IPS-15b (cell line): ENCODE measurements around the gene KIF13A.

Experiments used
- H3K27me3 ChIP-seq: one replicate; pipeline ENCODE4 v1.6.1; 2013; ENCODE audit warnings: low read length; ENCODE audit not compliant: control insufficient read depth, insufficient read depth
- H3K36me3 ChIP-seq: one replicate; pipeline ENCODE4 v1.6.1; 2013; ENCODE audit warnings: low read length; ENCODE audit not compliant: control insufficient read depth, insufficient read depth
- H3K4me1 ChIP-seq: one replicate; pipeline ENCODE4 v1.6.1; 2013; ENCODE audit warnings: mild to moderate bottlenecking, low read length; ENCODE audit not compliant: control insufficient read depth, insufficient read depth
- H3K4me3 ChIP-seq: one replicate; pipeline ENCODE4 v1.5.1; 2013; ENCODE audit warnings: low read depth, low read length
- H3K9ac ChIP-seq: one replicate; pipeline ENCODE4 v1.6.1; 2013; ENCODE audit warnings: low read depth, mild to moderate bottlenecking, low read length
- H3K9me3 ChIP-seq: one replicate; pipeline ENCODE4 v1.6.1; 2013; ENCODE audit warnings: mild to moderate bottlenecking, low read length; ENCODE audit not compliant: control insufficient read depth, insufficient read depth

KIF13A gene

DNA sequence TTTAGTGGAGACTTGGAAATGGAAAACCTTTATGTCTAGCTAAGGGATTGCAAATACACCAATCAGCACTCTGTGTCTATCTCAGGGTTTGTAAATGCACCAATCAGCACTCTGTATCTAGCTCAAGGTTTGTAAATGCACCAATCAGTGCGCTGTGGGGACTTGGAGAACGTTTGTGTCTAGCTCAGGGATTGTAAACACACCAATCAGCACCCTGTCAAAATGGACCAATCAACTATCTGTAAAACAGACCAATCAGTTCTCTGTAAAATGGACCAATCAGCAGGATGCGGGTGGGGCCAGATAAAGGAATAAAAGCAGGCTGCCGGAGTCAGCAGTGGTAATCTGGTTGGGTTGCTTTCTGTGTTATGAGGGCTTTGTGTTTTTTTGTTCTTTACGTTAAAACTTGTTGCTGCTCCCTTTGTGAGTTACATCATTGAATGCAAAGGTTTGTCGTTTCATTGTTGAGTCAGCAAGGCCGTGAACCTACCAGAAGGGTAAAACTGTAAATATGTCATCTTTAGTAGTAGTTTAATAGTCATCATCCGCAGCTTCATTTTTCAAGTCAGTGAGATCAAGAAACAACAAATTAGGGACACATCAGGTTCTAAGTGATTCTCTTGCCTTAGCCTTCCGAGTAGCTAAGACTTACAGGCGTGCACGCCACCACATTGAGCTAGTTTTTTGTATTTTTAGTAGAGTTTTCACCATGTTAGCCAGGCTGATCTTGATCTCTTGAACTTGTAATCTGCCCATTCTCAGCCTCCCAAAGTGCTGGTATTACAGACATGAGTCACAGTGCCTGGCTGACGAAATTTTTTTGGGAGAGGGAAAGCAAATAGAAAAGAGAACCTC lies 258.0 kb downstream of the KIF13A start:
- Histone ChIP-seq H3K27me3 (no peaks in the 10 kb centered on the region), H3K4me3 (no peak overlapping the region), H3K9ac (no peak overlapping the region)

DNA sequence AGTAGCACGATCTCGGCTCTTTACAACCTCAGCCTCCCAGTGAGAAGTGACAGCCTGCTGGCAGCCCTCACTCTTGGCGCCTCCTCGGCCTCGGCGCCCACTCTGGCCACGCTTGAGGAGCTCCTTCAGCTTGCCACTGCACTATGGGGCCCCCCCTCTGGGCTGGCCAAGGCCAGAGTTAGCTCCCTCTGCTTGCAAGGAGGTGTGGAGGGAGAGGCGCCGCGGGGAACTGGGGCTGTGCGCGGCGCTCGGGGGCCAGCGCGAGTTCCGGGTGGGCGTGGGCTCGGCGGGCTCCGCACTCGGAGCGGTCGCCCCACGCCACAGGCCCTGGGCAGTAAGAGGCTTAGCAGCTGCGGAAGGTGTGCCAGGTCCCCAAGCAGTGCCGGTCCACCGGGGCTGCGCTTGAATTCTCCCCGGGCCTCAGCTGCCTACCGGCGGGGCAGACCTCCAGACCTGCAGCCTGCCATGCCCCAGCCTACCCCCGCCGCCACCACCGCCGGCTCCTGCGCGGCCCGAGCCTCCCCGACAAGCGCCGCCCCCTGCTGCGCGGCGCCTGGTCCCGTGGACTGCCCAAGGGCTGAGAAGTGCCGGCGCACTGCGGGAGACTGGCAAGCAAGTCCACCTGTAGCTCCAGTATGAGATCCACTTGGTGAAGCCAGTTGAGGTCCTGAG lies 258.7 kb downstream of the KIF13A start:
- Histone ChIP-seq H3K4me1 (peaks cover 3% of the 10 kb centered on the region), H3K9ac (no peak overlapping the region), H3K27me3 (no peaks in the 10 kb centered on the region), H3K36me3 (no peaks in the 10 kb centered on the region), H3K9me3 (no peaks in the 10 kb centered on the region), H3K4me3 (no peak overlapping the region)

More for the DNA sequence above, 258.0 kb downstream of the KIF13A start:
- Histone ChIP-seq H3K4me1 (peaks cover 3% of the 10 kb centered on the region), H3K9me3 (no peaks in the 10 kb centered on the region), H3K36me3 (no peaks in the 10 kb centered on the region)

GRCh38 chr6:17725083-17725482 lies 262.4 kb downstream of the KIF13A start:
- Histone ChIP-seq H3K4me3 (no peak overlapping the region), H3K9ac (no peak overlapping the region), H3K36me3 (no peaks in the 10 kb centered on the region), H3K4me1 (peaks cover 3% of the 10 kb centered on the region), H3K9me3 (no peaks in the 10 kb centered on the region), H3K27me3 (no peaks in the 10 kb centered on the region)

DNA sequence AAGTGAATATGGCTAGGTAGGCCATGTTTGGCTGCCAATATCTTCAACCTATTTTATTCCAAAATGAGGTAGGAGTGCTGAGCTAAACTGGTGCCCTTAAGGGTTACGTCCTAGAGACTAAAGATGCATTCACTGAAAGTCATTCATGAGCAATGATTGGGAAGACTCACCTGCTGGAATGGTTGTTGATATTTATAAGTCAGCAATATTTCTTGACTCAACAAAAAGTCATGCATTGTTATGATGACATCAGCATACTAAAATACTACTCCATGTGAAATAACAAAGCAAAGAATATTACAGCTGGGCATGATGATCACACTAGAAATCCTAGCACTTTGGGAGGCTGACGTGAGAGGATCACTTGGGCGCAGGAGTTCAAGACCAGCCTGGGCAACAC lies 263.1 kb downstream of the KIF13A start:
- Histone ChIP-seq H3K9me3 (no peaks in the 10 kb centered on the region), H3K36me3 (no peaks in the 10 kb centered on the region), H3K9ac (no peak overlapping the region), H3K27me3 (no peaks in the 10 kb centered on the region), H3K4me1 (peaks cover 3% of the 10 kb centered on the region), H3K4me3 (no peak overlapping the region)

GRCh38 chr6:17721671-17722070 lies 265.8 kb downstream of the KIF13A start:
- no peaks in the 10 kb centered on the region for H3K36me3 ChIP-seq
- peaks cover 3% of the 10 kb centered on the region for H3K4me1 ChIP-seq
- H3K4me3 ChIP-seq = no peak overlapping the region
- H3K27me3 ChIP-seq = no peaks in the 10 kb centered on the region
- no peaks in the 10 kb centered on the region for H3K9me3 ChIP-seq
- no peak overlapping the region for H3K9ac ChIP-seq

DNA sequence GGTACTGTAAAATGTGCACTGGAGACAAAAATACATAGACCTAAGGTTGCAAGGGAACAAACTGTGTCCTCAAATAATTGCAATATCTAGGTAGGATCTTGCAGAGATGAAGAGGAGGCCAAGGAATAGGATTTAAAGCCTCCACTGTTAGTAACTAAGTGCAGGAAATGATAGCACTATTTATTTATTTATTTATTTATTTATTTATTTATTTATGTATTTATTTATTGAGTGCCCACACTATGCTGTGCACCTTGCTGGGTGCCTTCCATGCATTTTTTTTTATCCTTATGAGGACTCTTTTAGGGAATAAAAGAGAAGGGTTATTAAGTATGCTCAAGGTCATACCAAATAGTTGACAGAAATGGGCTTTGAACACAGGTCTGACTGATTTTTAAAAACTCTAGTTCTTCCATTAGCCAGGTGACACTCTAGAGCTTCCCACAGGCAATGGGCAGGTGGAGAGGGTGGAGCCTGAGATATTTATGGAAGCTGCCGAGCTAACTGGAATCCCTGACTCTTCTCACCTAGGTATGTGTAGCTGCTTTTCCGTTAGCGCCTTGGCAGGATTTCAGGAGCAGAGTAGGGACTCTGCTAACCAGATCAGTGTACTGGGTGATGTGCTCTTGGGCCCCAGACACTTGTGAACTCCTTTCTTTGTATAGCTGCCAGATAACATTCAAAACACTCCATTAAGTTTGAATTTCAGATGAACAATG lies 268.0 kb downstream of the KIF13A start:
- H3K4me1 ChIP-seq = no peaks in the 10 kb centered on the region
- no peak overlapping the region for H3K4me3 ChIP-seq
- H3K9me3 ChIP-seq = no peaks in the 10 kb centered on the region
- no peaks in the 10 kb centered on the region for H3K27me3 ChIP-seq
- no peak overlapping the region for H3K9ac ChIP-seq
- no peaks in the 10 kb centered on the region for H3K36me3 ChIP-seq

GRCh38 chr6:17716221-17716620 lies 271.2 kb downstream of the KIF13A start:
- H3K4me3 ChIP-seq = no peak overlapping the region
- H3K9me3 ChIP-seq = no peaks in the 10 kb centered on the region
- H3K36me3 ChIP-seq = no peaks in the 10 kb centered on the region
- H3K27me3 ChIP-seq = no peaks in the 10 kb centered on the region
- no peaks in the 10 kb centered on the region for H3K4me1 ChIP-seq
- no peak overlapping the region for H3K9ac ChIP-seq

- no peak overlapping the region for H3K4me3 ChIP-seq
- no peaks in the 10 kb centered on the region for H3K4me1 ChIP-seq
- no peak overlapping the region for H3K9ac ChIP-seq
- no peaks in the 10 kb centered on the region for H3K9me3 ChIP-seq
- H3K36me3 ChIP-seq = no peaks in the 10 kb centered on the region
- no peaks in the 10 kb centered on the region for H3K27me3 ChIP-seq
These were observed 272.3 kb downstream of the KIF13A start for GRCh38 chr6:17714879-17715851.

- H3K4me1 ChIP-seq = no peaks in the 10 kb centered on the region
- H3K4me3 ChIP-seq = no peak overlapping the region
- no peaks in the 10 kb centered on the region for H3K9me3 ChIP-seq
- no peak overlapping the region for H3K9ac ChIP-seq
- no peaks in the 10 kb centered on the region for H3K36me3 ChIP-seq
- no peaks in the 10 kb centered on the region for H3K27me3 ChIP-seq
These were observed 273.3 kb downstream of the KIF13A start for GRCh38 chr6:17714177-17714576.

- no peaks in the 10 kb centered on the region for H3K36me3 ChIP-seq
- H3K9me3 ChIP-seq = no peaks in the 10 kb centered on the region
- H3K4me3 ChIP-seq = no peak overlapping the region
- no peaks in the 10 kb centered on the region for H3K27me3 ChIP-seq
- H3K9ac ChIP-seq = no peak overlapping the region
- no peaks in the 10 kb centered on the region for H3K4me1 ChIP-seq
These were observed 274.9 kb downstream of the KIF13A start for GRCh38 chr6:17712576-17712975.

DNA sequence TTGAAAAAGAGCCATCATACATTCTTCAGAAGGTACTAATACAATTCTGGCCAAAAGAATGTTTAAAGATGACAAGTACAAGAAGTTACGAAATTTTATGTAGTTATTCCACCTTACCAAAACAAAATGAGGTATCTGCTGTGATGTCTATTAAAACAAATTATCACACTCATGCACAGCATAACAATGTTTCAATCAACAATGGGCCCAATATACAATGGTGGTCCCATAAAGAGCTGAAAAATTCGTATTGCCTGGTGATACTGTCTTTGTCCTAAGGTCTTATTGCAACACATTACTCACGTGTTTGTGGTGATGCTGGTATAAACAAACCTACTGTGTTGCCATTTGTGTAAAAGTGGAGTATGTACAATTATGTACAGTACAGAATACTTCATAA lies 277.1 kb downstream of the KIF13A start:
- H3K9ac ChIP-seq = no peak overlapping the region
- no peaks in the 10 kb centered on the region for H3K36me3 ChIP-seq
- H3K27me3 ChIP-seq = no peaks in the 10 kb centered on the region
- no peak overlapping the region for H3K4me3 ChIP-seq
- no peaks in the 10 kb centered on the region for H3K4me1 ChIP-seq
- H3K9me3 ChIP-seq = no peaks in the 10 kb centered on the region
